Measurements from ENCODE around the gene ETV3L.

DNA sequence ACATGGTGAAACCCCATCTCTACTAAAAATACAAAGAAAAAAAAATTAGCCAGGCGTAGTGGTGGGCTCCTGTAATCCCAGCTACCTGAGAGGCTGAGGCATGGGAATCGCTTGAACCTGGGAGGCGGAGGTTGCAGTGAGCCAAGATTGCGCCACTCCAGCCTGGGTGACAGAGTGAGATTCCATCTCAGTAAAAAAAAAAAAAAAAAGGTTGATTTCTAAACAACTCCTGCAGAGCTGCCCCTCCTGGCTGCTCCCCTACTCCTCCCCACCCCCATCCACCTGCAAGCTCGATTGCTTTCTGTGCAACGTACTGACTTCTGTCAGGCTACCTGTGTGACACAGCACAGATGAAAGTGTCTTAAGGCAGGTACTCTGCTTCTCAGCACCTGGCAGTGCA lies 13.3 kb downstream of the ETV3L start:
- TF ChIP-seq, protein P1, sequence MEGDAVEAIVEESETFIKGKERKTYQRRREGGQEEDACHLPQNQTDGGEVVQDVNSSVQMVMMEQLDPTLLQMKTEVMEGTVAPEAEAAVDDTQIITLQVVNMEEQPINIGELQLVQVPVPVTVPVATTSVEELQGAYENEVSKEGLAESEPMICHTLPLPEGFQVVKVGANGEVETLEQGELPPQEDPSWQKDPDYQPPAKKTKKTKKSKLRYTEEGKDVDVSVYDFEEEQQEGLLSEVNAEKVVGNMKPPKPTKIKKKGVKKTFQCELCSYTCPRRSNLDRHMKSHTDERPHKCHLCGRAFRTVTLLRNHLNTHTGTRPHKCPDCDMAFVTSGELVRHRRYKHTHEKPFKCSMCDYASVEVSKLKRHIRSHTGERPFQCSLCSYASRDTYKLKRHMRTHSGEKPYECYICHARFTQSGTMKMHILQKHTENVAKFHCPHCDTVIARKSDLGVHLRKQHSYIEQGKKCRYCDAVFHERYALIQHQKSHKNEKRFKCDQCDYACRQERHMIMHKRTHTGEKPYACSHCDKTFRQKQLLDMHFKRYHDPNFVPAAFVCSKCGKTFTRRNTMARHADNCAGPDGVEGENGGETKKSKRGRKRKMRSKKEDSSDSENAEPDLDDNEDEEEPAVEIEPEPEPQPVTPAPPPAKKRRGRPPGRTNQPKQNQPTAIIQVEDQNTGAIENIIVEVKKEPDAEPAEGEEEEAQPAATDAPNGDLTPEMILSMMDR (IDR thresholded peaks at IDR 0.05 in 4 of 5, conservative IDR thresholded peaks at IDR 0.05 in 1 of 5) = no peak
- no peak for TF ChIP-seq POLR2A (IDR thresholded peaks at IDR 0.05)

Measured in gastrocnemius medialis (tissue), 4 donors.